ENCODE measurements around the gene HECTD4.

HECTD4 gene

DNA sequence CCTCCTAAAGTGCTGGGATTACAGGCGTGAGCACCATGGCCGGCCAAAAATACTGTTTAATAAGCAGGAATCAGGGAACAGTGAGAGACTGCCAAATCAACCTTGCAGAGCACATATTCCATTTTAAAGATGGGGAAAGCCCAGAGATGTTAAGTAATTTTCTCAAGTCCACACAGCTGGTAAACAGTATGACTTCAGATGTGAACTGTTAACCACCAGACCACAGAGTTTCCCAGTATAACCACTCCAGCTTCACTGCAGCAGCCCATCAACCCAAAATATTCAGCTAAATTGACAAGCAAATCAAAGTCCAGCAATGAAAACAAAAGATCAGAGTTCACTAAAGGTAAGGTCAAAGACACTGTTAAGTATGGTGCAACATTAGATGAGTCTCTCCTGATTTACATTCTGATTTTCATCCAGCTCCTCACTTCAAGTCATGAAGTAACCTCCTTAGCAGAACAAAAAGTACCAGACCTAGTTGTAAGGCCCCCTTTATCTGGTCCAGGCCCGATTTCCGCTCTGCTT lies 174.8 kb downstream of the HECTD4 start:
- TF ChIP-seq, protein P1, sequence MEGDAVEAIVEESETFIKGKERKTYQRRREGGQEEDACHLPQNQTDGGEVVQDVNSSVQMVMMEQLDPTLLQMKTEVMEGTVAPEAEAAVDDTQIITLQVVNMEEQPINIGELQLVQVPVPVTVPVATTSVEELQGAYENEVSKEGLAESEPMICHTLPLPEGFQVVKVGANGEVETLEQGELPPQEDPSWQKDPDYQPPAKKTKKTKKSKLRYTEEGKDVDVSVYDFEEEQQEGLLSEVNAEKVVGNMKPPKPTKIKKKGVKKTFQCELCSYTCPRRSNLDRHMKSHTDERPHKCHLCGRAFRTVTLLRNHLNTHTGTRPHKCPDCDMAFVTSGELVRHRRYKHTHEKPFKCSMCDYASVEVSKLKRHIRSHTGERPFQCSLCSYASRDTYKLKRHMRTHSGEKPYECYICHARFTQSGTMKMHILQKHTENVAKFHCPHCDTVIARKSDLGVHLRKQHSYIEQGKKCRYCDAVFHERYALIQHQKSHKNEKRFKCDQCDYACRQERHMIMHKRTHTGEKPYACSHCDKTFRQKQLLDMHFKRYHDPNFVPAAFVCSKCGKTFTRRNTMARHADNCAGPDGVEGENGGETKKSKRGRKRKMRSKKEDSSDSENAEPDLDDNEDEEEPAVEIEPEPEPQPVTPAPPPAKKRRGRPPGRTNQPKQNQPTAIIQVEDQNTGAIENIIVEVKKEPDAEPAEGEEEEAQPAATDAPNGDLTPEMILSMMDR (IDR thresholded peaks at IDR 0.05; ENCODE audit: low read depth, low read length, missing control alignments) = no peak
- DNase-seq (ENCODE audit: extremely low read depth, low read depth) = no peak
- H3K4me3 ChIP-seq (replicated peaks; ENCODE audit: low read depth, low read length) = no peak overlapping the region

DNA sequence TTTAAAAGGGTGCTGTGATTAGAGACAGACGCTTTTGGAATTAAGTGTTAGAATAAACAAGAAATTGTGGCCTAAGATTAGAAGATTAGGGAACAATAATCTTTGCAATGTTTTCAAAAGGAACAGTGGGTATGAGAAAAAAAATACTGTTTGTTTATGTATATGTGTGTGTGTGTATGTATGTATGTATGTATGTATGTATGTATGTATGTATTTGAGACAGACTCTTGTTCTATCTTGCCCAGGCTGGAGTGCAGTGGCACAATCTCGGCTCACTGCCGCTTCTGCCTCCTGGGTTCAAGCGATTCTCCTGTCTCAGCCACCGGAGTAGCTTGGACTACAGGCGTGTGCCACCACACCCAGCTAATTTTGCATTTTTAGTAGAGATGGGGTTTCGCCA lies 175.3 kb downstream of the HECTD4 start:
- DNase-seq (ENCODE audit: extremely low read depth, low read depth) = no peak
- H3K4me3 ChIP-seq (replicated peaks; ENCODE audit: low read depth, low read length) = no peak overlapping the region
- TF ChIP-seq, protein P1 (IDR thresholded peaks at IDR 0.05; ENCODE audit: low read depth, low read length, missing control alignments) = no peak

DNA sequence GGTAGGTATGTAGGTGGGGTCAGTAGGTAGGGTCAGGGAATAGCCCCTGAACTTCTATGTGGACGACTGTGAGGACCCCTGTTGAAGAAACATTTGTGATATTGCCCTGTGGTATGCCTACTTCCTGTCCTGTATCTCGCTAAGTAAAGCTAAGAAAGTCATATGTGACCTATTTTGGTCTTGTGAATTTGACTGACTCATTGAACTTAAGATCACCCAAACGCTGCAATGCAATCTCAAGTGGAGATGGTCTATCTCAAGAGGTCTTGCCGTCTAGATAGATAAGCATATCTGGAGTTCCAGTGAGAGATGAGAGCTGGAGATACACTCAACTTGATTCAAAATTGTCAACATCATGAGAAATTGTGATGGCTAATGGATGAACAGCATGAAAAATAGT lies 183.1 kb downstream of the HECTD4 start:
- DNase-seq (ENCODE audit: extremely low read depth, low read depth) = no peak
- no peak overlapping the region for H3K4me3 ChIP-seq (replicated peaks; ENCODE audit: low read depth, low read length)
- TF ChIP-seq, protein P1 (IDR thresholded peaks at IDR 0.05; ENCODE audit: low read depth, low read length, missing control alignments) = no peak

DNA sequence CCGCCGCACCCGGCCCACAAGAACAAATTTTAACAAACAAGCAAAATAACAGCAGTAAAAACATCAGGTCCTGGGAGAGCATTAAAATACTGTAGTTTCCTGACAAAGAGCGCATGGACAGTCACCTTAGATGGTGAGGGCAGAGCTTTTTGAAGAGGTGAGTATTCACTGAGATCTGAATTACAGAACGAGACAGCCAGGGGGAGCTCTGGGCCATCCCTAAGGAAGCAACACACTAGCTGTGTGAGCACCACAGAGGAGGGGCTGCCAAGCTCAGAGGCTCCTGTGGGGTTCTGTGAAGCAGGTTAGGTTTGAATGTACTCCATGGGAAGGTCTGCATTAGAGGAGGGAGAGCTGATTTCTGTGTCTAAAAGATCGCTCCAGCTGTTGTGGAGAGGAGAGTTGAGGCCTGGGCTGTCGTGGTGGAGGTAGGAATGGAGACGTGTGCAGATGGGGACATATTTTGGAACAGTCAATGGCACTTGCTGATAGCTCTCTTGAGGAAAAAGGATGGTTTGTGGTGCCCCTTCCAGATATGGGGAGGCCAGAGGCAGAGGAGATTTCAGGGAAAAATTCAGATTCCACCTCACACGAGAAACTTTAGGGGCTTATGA lies 184.0 kb downstream of the HECTD4 start:
- peak; percentile 26 for DNase-seq (ENCODE audit: extremely low read depth, low read depth)
- TF ChIP-seq, protein P1 (IDR thresholded peaks at IDR 0.05; ENCODE audit: low read depth, low read length, missing control alignments) = peak; percentile 81

DNA sequence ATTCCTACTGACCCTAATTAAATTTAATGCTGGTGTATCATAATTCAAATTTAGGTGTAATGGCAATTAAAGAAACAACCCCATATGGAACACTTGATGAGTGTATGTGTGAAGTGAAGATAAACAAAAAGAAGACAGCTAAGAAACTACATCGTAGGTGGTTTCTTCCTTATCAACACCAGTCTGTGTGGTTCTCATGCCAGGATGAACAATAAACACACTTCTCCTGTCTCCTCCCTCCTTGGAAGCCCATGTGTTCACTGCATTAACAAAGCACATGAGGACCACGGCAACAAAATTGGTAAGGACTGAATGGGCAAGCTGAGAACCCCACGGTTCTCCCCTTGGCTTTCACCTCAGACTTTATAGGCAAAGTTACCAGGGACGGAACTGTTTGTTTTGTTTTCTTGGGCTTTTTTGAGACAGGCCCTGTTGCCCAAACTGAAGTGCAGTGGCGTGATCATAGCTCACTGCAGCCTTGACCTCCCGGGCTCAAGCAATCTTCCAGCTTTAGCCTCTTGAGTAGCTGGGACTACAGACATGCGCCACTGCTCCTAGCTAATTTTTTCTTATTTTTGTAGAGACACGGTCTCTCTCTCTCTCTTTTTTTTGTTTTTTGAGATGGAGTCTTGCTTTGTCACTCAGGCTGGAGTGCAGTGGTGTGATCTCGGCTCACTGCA lies 185.9 kb downstream of the HECTD4 start:
- TF ChIP-seq, protein P1 (IDR thresholded peaks at IDR 0.05; ENCODE audit: low read depth, low read length, missing control alignments) = no peak
- H3K4me3 ChIP-seq (replicated peaks; ENCODE audit: low read depth, low read length) = no peak overlapping the region
- DNase-seq (ENCODE audit: extremely low read depth, low read depth) = no peak

More for the DNA sequence above, 184.0 kb downstream of the HECTD4 start:
- H3K4me3 ChIP-seq (replicated peaks; ENCODE audit: low read depth, low read length) = no peak overlapping the region

DNA sequence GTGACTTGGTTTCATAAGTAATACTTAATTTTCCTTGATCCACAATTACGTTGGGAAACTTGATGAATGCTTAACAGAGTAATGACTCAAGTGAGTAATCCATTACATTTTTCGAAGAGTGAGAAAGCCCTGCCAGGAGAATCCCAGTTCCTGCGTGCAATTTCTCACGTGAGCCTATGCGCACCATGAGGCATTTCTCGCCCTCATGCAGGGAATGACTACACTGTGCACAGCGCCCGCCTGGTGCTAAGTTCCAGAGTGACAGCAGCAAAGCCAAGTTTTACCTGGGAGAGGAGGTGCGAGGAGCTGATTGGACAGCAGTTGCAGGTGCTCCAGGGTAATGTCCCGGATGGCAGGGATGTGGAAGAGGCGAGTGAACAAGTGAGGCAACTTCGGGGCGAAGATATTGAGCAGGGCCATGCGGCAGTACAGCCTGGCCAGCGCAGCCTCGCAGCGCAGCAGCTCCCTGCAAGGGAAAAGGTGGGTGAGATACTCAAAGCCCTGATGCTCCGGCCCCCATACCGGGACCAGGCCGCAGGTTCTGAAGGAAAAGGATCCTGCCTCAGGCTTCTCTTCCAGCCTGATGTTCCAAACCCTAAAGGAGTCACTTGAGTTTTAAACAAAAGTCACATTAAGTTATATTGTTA lies 187.5 kb downstream of the HECTD4 start:
- TF ChIP-seq, protein P1 (IDR thresholded peaks at IDR 0.05; ENCODE audit: low read depth, low read length, missing control alignments) = no peak
- no peak overlapping the region for H3K4me3 ChIP-seq (replicated peaks; ENCODE audit: low read depth, low read length)
- no peak for DNase-seq (ENCODE audit: extremely low read depth, low read depth)

Data from HFF-Myc (cell line).